KMS-11 (cell line): ENCODE measurements around the gene ATP2B1.
A peak's percentile ranks its signal among the peaks of the same experiment; 100 is the strongest.

Source experiments
- H2AFZ ChIP-seq: fragments of 200-600 bp; sonication (generic); 2 replicates; pipeline ENCODE4 v1.6.1; 2016; ENCODE audit warnings: antibody characterized with exemption, mixed run types, low read depth
- H3K27ac ChIP-seq: fragments of 200-600 bp; sonication (generic); 2 replicates; pipeline ENCODE4 v1.6.1; 2016; ENCODE audit warnings: mild to moderate bottlenecking, mixed run types
- H3K27me3 ChIP-seq: fragments of 200-600 bp; sonication (generic); 2 replicates; pipeline ENCODE4 v1.6.1; 2017; ENCODE audit warnings: mild to moderate bottlenecking, low read depth, mixed run types, moderate library complexity; ENCODE audit not compliant: insufficient read depth
- H3K36me3 ChIP-seq: fragments of 200-600 bp; sonication (generic); 2 replicates; pipeline ENCODE4 v1.6.1; 2017; ENCODE audit warnings: mild to moderate bottlenecking, mixed run types; ENCODE audit not compliant: insufficient read depth
- H3K4me1 ChIP-seq: fragments of 200-600 bp; sonication (generic); 2 replicates; pipeline ENCODE4 v1.6.1; 2016; ENCODE audit warnings: mild to moderate bottlenecking, low read depth, mixed run types; ENCODE audit not compliant: poor library complexity, severe bottlenecking
- H3K4me2 ChIP-seq: fragments of 200-600 bp; sonication (generic); 2 replicates; pipeline ENCODE4 v1.7.0; 2016; ENCODE audit warnings: mild to moderate bottlenecking, mixed run types
- H3K4me3 ChIP-seq: fragments of 200-600 bp; sonication (generic); IDR thresholded peaks from 2 replicates; pipeline ENCODE4 v1.6.1; 2017; ENCODE audit warnings: low read depth, low read length, mixed read lengths; ENCODE audit not compliant: insufficient read depth
- H3K79me2 ChIP-seq: fragments of 200-600 bp; sonication (generic); 2 replicates; pipeline ENCODE4 v1.6.1; 2016; ENCODE audit warnings: low read depth, mixed run types; ENCODE audit not compliant: insufficient read depth
- H3K9ac ChIP-seq: fragments of 200-600 bp; sonication (generic); 2 replicates; pipeline ENCODE4 v1.6.1; 2016; ENCODE audit warnings: mild to moderate bottlenecking, mixed run types
- H4K20me1 ChIP-seq: fragments of 200-600 bp; sonication (generic); 2 replicates; pipeline ENCODE4 v1.6.1; 2016; ENCODE audit warnings: mild to moderate bottlenecking, mixed run types; ENCODE audit not compliant: insufficient read depth
- CTCF ChIP-seq: fragments of 200-600 bp; sonication (generic); conservative IDR thresholded peaks from 2 replicates; pipeline ENCODE4 v1.6.1; 2017; ENCODE audit warnings: low read depth, mild to moderate bottlenecking, antibody characterized with exemption, low read length, moderate library complexity, mixed read lengths

Gene ATP2B1

GRCh38 chr12:89574736-89575208 is 133.9 kb downstream of the ATP2B1 start:
- Histone ChIP-seq H3K4me2 (peak overlapping the region; percentile 60), H4K20me1 (no peaks in the 10 kb centered on the region), H3K9ac (no peak overlapping the region), H3K4me1 (peaks cover 25% of the 10 kb centered on the region), H3K36me3 (no peaks in the 10 kb centered on the region), H3K4me3 (no peak overlapping the region), H3K27me3 (no peaks in the 10 kb centered on the region), H3K27ac (peak overlapping the region; percentile 50), H3K79me2 (no peaks in the 10 kb centered on the region), H2AFZ (peak overlapping the region; percentile 28; the same call in 1 of the 2 replicates)
- no peak for TF ChIP-seq CTCF

GRCh38 chr12:89573051-89573810 is 135.4 kb downstream of the ATP2B1 start:
- Histone ChIP-seq H3K4me2 (no peak overlapping the region), H3K27ac (no peak overlapping the region), H3K9ac (no peak overlapping the region), H3K27me3 (no peaks in the 10 kb centered on the region), H3K4me3 (no peak overlapping the region), H2AFZ (no peak overlapping the region), H4K20me1 (no peaks in the 10 kb centered on the region), H3K36me3 (no peaks in the 10 kb centered on the region), H3K79me2 (no peaks in the 10 kb centered on the region), H3K4me1 (peaks cover 25% of the 10 kb centered on the region)
- TF ChIP-seq CTCF = no peak

GRCh38 chr12:89571491-89572195 is 137.0 kb downstream of the ATP2B1 start:
- Histone ChIP-seq H3K79me2 (no peaks in the 10 kb centered on the region), H3K4me2 (no peak overlapping the region)

GRCh38 chr12:89568484-89568883 is 140.2 kb downstream of the ATP2B1 start:
- no peak overlapping the region for H3K27ac ChIP-seq
- H3K9ac ChIP-seq = no peak overlapping the region
- no peak for TF ChIP-seq CTCF

More at GRCh38 chr12:89571491-89572195, 137.0 kb downstream of the ATP2B1 start:
- TF ChIP-seq CTCF = no peak
- H3K4me3 ChIP-seq = no peak overlapping the region
- no peak overlapping the region for H3K9ac ChIP-seq
- H3K27ac ChIP-seq = no peak overlapping the region
- H3K36me3 ChIP-seq = no peaks in the 10 kb centered on the region
- H2AFZ ChIP-seq = no peak overlapping the region
- peaks cover 25% of the 10 kb centered on the region for H3K4me1 ChIP-seq
- no peaks in the 10 kb centered on the region for H4K20me1 ChIP-seq
- H3K27me3 ChIP-seq = no peaks in the 10 kb centered on the region

More at GRCh38 chr12:89568484-89568883, 140.2 kb downstream of the ATP2B1 start:
- Histone ChIP-seq H2AFZ (no peak overlapping the region), H3K27me3 (no peaks in the 10 kb centered on the region), H3K4me3 (no peak overlapping the region), H4K20me1 (no peaks in the 10 kb centered on the region), H3K79me2 (no peaks in the 10 kb centered on the region), H3K4me1 (no peaks in the 10 kb centered on the region), H3K36me3 (no peaks in the 10 kb centered on the region), H3K4me2 (no peak overlapping the region)
